HepG2 (cell line): ENCODE measurements around the gene LDB2.

Experiments
- CTCF ChIP-seq: sonication (generic); formaldehyde crosslinking; IDR thresholded peaks from 2 replicates; pipeline ENCODE4 v1.5.0; 2020; ENCODE audit warnings: mild to moderate bottlenecking, missing genetic modification reagents, moderate library complexity
- HNRNPUL1 ChIP-seq: fragments of 200-400 bp; formaldehyde crosslinking; IDR thresholded peaks from 2 replicates; pipeline ENCODE4 v1.6.1; 2017; ENCODE audit warnings: low read depth, mild to moderate bottlenecking, low read length, moderate library complexity
- KLF9 ChIP-seq: IDR thresholded peaks from 2 replicates; pipeline ENCODE4 v1.6.1; 2016; ENCODE audit warnings: low read depth
- POLR2A ChIP-seq, 2 experiments: IDR thresholded peaks; 2 replicates each; pipeline ENCODE4 v1.6.1; 2011; ENCODE audit warnings: low read depth in 2 of 2, low read length in 2 of 2, mild to moderate bottlenecking in 1 of 2, moderate library complexity in 1 of 2; ENCODE audit not compliant: insufficient read depth in 1 of 2
- PRPF4 ChIP-seq: fragments of 200-400 bp; formaldehyde crosslinking; IDR thresholded peaks from 2 replicates; pipeline ENCODE4 v1.6.1; 2016; ENCODE audit warnings: low read length, low read depth; ENCODE audit not compliant: poor library complexity, severe bottlenecking
- PTBP1 ChIP-seq: fragments of 200-400 bp; formaldehyde crosslinking; IDR thresholded peaks from 2 replicates; pipeline ENCODE4 v1.6.1; 2018; ENCODE audit warnings: low read length, low read depth; ENCODE audit not compliant: poor library complexity, severe bottlenecking
- SNAPC2 ChIP-seq: sonication (generic); formaldehyde crosslinking; IDR thresholded peaks from 2 replicates; pipeline ENCODE4 v1.8.1; 2022; ENCODE audit warnings: mild to moderate bottlenecking, missing genetic modification reagents
- SUZ12 ChIP-seq: fragments of 150-350 bp; IDR thresholded peaks from 2 replicates; pipeline ENCODE4 v1.6.1; 2014; ENCODE audit warnings: low read depth, low read length
- TCF12 ChIP-seq, 2 experiments: fragments of 450-650 bp in 1 of 2; sonication (generic) in 1 of 2; formaldehyde crosslinking in 1 of 2; IDR thresholded peaks; 2 replicates each; pipeline versions ENCODE4 v1.6.1 to v1.8.0; 2017 to 2022; ENCODE audit warnings: antibody characterized with exemption in 1 of 2, mild to moderate bottlenecking in 1 of 2, missing genetic modification reagents in 1 of 2, moderate library complexity in 1 of 2
- ZNF260 ChIP-seq: sonication (generic); formaldehyde crosslinking; IDR thresholded peaks from 2 replicates; pipeline ENCODE4 v1.4.0; 2020; ENCODE audit warnings: missing genetic modification reagents, low read depth, mild to moderate bottlenecking, borderline replicate concordance
- ZNF781 ChIP-seq: sonication (generic); formaldehyde crosslinking; IDR thresholded peaks from 2 replicates; pipeline ENCODE4 v1.5.1; 2020; ENCODE audit warnings: borderline replicate concordance, mild to moderate bottlenecking, missing genetic modification reagents; ENCODE audit errors: not compliant biosample characterization

DNA sequence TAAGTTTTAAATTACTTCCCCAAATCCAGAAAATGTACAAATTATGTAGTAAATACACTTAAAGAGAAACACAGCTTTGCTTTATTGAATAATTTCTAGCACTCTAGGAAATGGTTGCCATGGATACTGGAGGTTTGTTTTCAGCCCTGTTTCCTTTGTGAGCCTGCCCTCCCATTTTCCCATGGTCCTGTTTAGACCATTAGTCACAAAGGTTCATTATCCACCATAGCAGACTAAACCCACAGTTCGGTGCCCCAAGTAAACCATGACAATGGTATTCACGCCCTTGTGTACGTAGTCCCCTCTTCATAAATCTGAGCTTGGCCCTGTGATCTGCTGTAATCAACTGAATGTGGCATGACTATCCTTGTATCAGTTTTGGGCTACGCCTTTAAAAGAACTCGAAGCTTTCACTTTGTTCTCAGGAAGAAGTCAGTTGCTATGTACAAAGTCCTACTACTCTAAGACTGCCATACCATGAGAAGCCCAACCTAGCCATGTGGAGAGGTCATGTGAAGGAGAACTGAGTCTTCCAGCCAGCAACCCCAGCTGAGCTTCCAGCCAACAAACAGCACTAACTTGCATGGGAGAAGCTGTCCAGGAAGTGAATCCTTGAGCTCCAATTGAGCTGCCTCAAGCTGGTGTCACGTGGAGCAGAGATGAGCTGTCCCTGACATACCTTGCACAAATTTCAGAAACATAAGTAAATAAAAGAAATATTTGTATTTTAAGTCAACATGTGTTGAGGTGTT, 300.4 kb downstream of the LDB2 start:
- TF ChIP-seq TCF12 (IDR thresholded peaks at IDR 0.05) (no peak), TCF12 (CRISPR knock-in tag; IDR thresholded peaks at IDR 0.05) (no peak), POLR2A (IDR thresholded peaks at IDR 0.05; ENCODE audit: insufficient read depth in 1 of 2, low read depth in 2 of 2, low read length in 2 of 2) (no peak), CTCF (CRISPR knock-in tag) (no peak), ZNF781 (no peak), PRPF4 (no peak), ZNF260 (CRISPR knock-in tag) (no peak), SNAPC2 (CRISPR knock-in tag) (no peak), PTBP1 (no peak), HNRNPUL1 (no peak), SUZ12 (no peak), KLF9 (CRISPR knock-in tag) (no peak)
